Pons (tissue), 1 donor: Measurements from ENCODE around the gene ZC3H14.

Experiments used
- DNase-seq: peaks from one replicate; pipeline ENCODE4 v3.0.0-alpha.2; 2016; ENCODE audit warnings: low spot score

ZC3H14 gene

GRCh38 chr14:88551980-88552431 lies 10.8 kb upstream of the ZC3H14 start:
- DNase-seq, result peak; percentile 42

GRCh38 chr14:88552876-88553275 lies 10.0 kb upstream of the ZC3H14 start:
- DNase-seq, result no peak

DNA sequence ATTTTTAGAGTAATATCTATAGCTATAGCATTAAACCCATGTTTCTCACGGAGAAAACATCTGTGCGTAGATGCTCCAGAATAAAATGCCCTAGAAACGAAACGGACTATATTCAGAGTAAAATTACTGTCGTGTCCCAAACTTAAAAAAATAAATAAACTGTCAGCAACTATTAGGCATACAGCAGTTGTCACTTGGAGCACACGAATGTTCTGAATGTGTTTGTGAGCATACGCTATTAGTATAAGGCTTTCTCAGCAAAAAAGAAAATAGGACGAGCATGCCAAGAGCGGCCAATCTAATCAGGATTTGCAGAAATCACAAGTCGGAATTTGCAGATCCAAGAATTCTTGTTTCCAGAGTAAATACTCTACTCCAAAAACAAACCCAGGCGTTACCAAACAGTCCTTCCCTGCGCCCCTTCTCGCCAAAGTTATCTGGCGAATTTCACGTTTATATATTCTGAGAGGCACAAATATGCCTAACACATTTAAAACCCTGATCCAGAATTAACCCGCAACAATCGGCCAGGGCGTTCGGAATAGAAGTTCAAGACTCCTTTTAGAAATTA lies 8.9 kb upstream of the ZC3H14 start:
- peak; percentile 51 for DNase-seq

DNA sequence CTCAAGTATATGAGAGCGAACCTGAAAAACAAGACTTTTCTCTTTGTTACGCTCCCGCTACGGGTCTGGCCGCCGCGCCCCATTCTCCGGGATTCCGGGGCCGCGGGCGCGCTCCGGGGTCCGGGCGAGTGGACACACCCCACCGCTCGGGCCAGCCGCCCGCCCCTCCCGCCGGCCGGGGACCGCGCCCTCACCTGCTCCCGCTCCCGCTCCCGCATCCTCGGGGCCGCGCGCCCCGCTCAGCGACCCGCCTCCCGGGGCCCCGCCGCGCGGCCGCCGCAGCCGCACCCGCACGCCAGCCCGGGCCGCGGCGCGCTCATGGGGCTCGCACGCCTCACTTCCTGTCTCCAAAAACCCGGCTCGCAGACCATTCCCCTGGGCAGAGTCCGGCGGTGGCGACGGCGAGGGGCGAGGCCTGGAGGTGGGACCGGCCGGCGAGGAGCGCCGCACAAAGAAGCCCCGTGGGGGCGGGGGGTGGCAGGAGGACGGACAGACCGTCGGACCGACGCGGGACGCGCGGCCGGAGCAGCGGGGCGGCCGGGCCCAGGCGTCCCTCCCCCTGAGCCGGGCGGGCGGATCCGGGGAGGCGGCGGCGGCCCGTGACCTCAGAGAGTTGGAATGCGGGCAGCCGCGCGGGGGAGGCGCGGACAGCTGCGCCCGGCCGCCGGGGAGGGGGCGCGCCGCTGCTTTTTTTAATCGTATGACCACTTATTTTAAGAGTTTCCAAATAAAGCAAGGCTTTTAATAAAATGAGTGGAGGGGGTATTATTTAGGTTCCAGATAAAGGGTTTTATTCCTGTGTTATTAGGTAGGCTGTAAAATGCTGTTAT lies 8.2 kb upstream of the ZC3H14 start, which contains the start of gene PTPN21:
Gene PTPN21, minus strand, starts transcription at position 551 of the 830 bp plus-strand sequence. CDS start 4,590 bp downstream, outside the sequence.
- DNase-seq, result no peak

DNA sequence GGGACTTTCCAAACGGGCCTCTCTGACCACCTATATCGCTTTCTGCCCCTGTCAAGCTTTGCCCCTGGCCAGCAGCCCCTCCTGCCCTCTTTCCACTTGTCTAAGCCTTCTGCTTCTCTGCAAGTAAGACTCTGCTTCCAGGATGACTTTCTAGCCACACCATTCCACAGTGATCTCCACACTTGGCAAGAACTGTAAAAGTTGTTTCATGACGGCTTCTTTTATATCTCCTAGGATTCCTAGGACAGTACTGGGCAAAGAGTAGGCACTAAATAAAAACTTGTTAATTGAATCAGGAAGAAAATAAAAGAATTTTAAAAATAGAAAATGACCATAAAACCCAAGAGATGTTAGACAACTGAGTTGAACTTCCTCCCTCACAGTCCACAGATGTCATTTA lies 6.3 kb upstream of the ZC3H14 start:
- DNase-seq, result no peak

GRCh38 chr14:88559852-88560251 lies 3.0 kb upstream of the ZC3H14 start:
- peak; percentile 59 for DNase-seq

DNA sequence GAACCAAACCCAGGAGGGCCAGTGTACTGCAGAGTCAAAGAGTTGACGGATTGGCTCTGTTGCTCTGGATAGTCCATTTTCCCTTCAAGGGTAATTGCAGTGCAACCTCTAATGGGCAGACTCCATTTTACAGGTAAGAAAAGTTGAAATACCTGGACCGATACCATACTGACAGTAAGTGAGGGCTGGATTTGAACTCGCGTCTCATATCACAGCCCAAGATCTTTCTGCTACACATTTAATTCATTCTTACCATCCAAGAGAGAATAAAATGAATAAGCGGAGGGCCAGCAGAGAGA lies 356 bp upstream of the ZC3H14 start:
- DNase-seq, result no peak

DNA sequence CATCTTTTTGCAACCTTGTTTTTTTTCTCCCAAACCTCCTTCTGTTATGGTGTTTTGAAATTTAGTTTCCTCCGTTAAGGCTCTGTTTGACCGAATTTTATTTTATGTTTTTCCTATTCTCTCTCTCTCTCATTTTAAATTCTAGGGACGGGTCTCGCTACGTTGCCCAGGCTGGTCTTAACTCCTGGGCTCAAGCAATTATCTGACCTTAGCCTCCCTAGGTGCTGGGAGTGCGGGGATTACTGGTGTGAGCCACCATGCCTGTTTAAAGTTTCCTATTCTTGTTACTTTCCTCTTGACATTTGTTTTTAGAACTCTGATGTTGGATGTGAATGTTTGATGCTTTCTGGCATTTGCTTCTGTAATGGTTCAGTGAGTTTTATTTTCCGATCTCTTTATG lies 1.0 kb downstream of the ZC3H14 start:
- DNase-seq, result no peak

- no peak for DNase-seq
These were observed 2.6 kb downstream of the ZC3H14 start for GRCh38 chr14:88565427-88565826.

GRCh38 chr14:88568196-88568595 lies 5.4 kb downstream of the ZC3H14 start:
- no peak for DNase-seq

DNA sequence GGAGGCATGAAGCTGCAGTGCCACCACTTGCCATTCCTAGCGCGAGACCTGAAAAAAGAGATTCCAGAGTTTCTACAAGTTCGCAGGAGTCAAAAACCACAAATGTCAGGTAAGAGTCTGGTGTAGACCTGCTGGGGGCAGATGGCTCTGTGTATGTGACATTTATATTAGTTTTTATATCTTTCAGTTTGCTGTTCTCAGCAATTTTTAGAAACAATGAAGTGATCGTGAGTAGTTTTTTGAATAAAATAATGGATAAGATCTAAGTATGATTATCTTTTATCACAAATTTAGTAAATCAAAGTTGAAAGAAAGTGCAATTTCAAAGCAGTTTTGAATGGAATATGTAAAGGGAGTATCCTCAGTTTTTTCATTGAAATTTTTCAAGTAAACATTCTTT lies 9.3 kb downstream of the ZC3H14 start:
- no peak for DNase-seq

DNA sequence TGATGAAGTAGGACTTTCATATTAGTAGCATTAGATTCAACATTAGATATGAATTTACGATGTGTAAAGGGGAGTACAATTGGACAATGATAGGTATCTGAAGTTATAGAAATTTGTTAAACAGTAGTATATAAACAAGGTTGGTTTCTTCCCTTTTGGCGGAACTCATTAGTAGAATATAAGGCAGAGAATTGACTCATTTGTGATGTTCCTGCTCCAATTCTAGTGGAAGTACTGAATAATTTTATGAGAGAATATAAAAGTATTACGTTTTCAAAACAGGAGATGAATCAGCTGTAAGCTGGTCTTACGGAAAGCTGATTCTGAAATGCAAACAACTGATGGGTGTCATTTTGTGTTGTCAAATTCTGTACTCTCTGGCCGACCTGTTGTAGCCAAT lies 13.4 kb downstream of the ZC3H14 start:
- DNase-seq, result no peak

DNA sequence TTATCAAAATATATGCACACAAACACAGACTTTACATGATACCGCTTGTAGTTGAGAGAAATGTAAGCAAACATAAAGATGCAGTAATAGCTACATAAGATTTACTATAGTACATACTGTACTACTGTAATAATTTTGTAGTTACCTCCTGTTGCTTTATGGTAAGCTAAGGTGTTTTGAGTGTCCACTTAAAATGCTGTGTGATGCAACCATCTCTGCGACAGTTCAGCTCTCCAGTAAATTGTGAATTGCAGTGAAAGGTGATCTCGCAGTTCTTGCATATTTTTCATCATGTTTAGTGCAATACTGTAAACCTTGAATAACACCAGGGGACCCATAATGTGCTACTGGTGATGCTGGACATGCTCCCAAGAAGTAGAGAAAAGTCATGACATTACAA lies 21.6 kb downstream of the ZC3H14 start:
- DNase-seq, result no peak

DNA sequence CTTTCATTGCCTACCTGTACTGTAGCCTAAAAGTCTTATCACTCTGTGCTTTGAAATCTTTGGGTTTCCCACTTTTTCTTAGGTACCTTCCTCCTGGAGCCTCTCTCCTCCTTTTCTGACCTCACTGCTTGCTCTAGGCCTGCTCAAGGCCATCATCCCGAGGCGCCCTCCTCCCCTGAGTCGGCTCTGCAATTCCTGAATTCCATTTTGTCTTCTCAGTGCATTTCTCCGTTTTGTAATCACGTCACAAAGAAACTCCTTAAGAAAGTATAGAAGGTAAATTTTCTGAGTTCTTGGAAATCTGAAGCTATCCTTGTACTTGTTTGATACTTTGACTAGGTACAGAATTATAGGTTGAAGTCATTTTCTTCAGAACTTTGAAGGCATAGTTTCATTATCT lies 25.2 kb downstream of the ZC3H14 start:
- DNase-seq, result no peak

GRCh38 chr14:88590173-88590572 lies 27.3 kb downstream of the ZC3H14 start:
- no peak for DNase-seq

DNA sequence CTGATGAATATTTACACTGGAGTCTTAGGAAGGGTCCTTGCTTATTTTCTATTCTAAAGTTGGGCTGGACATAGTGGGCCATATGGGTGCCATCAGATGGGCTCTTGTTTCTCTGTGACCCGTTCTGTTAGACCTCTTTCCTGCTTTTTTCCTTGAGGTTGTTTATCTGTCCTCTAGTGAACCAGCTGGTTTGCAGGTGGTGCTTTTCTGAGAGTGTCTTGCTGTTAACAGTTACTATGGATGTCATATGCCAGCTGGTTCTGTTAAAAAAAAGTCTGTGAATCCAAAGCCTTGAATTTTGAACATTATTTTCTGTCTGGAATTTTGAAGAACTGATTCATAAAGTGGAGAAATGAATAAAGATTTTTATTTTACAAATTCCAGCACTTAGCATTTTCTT lies 29.2 kb downstream of the ZC3H14 start:
- DNase-seq, result no peak

- DNase-seq, result no peak
These were observed 34.2 kb downstream of the ZC3H14 start for GRCh38 chr14:88597038-88597437.

- no peak for DNase-seq
These were observed 34.8 kb downstream of the ZC3H14 start for GRCh38 chr14:88597601-88598000.

DNA sequence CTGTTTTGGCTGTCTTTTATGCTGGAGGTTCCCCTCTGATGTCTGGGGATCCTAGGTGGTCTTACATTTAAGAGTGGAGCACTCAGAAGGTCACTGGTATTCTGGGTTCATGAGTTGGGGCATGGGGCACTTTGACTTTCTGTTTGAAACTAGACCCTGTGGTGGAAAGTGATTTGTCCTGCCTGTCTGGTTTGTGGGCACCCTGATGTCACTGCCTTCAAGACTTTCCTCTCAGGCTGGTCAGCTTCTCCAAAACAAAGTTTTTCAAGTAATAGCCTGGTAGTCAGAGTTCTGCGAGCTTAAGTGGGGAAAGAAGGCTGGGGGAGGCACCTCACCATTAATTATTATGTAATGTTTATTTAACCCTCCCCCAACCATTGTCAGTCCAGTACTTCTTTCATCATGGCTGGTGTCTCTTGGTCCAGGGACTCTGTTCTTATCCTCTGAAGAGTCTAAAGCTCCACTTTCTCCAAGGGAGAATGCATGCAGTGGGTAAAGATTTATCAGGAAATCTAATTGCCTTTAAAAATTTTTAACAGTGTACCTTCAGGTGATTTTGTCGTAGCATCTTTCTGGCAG lies 35.3 kb downstream of the ZC3H14 start:
- no peak for DNase-seq

DNA sequence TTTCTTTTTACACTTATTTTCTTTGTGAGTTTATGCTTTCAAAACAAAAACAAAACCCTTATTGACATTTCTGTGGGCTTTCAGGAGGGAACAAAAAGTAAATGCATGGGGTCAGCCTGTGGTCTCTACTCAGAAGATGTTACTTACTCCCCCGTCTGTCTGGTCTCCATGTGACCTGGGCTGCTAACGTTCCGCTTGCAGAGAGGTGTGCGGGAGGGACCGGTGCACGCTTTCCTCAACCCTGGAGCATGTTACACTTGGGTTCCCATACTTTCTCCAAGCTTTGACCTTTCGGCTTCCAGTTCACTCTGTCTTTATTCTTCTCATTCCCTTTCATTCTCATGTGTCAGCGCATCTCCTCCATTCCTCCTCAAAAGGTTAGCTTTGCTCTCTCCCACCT lies 36.5 kb downstream of the ZC3H14 start:
- DNase-seq, result no peak

- no peak for DNase-seq
These were observed 37.1 kb downstream of the ZC3H14 start for GRCh38 chr14:88599761-88600439.

GRCh38 chr14:88604212-88604611 lies 41.4 kb downstream of the ZC3H14 start:
- DNase-seq, result no peak

GRCh38 chr14:88605594-88605993 lies 42.8 kb downstream of the ZC3H14 start:
- DNase-seq, result no peak
